K562 (cell line): ENCODE results near the gene GATA5. TPM values are rescaled to one million over a fixed set of nuclear protein-coding genes. Genes with fewer than 3 reads are reported as not detected.

ENCODE experiments used
- ATAC-seq: fragments of 200-7000 bp; cut with Tn5 transposase; 3 replicates; pipeline ENCODE4 v1.9.1; 2020; ENCODE audit warnings: moderate library complexity
- BruUV-seq: library from RNA; stranded (reverse); fragments of 400-500 nt; replicated peaks from 2 replicates; lab custom pipeline; 2021; lab: Mats Ljungman, UMichigan
- CTCF ChIA-PET: fragments of 300-600 bp; formaldehyde crosslinking; extraction: SDS; loops from one replicate; lab custom pipeline; 2021; ENCODE audit warnings: low intra/inter-chr PET ratio; lab: Yijun Ruan, JAX
- POLR2A ChIA-PET: fragments of 300-600, 350-650 bp; sonication (Branson Sonifier 250); formaldehyde crosslinking; extraction: SDS; loops from one replicate; lab custom pipeline; 2021; ENCODE audit warnings: antibody characterized with exemption, inconsistent platforms; lab: Yijun Ruan, JAX
- DNase-seq, 4 experiments: peaks; one replicate each; pipeline versions ENCODE4 v3.0.0 to v3.0.0-alpha.2; 2011 to 2018; ENCODE audit warnings: low spot score in 3 of 4, mixed read lengths in 3 of 4; ENCODE audit errors: extremely low read depth in 1 of 4
- FAIRE-seq: peaks from 2 replicates; lab custom pipeline; 2011; peaks lifted over from hg19 to GRCh38; lab: Jason Lieb, UNC
- H2AFZ ChIP-seq: 2 replicates; pipeline ENCODE4 v1.6.0; 2011; ENCODE audit warnings: low read depth, low read length, control low read depth, inconsistent platforms
- H3K27ac ChIP-seq: fragments of 200-600 bp; 3 replicates; pipeline ENCODE4 v1.8.0; 2011; ENCODE audit warnings: low read depth, mild to moderate bottlenecking, control low read depth, inconsistent platforms, low read length, moderate library complexity, mixed read lengths; ENCODE audit errors: extremely low read depth
- H3K27me3 ChIP-seq, 2 experiments: fragments of 300-600 bp in 1 of 2; 2 replicates in 1 of 2; 3 replicates in 1 of 2; pipeline versions ENCODE4 v1.6.0 to v1.8.0; 2011; ENCODE audit warnings: inconsistent platforms in 2 of 2, low read length in 2 of 2, mild to moderate bottlenecking in 1 of 2, mixed read lengths in 1 of 2, moderate library complexity in 1 of 2; ENCODE audit not compliant: control insufficient read depth in 2 of 2, insufficient read depth in 2 of 2
- H3K36me3 ChIP-seq: fragments of 300-600 bp; 3 replicates; pipeline ENCODE4 v1.8.0; 2011; ENCODE audit warnings: mild to moderate bottlenecking, low read length, inconsistent platforms; ENCODE audit not compliant: control insufficient read depth, insufficient read depth
- H3K4me1 ChIP-seq, 2 experiments: fragments of 200-600 bp in 1 of 2; replicated peaks in 1 of 2; 2 replicates in 1 of 2; 3 replicates in 1 of 2; pipeline versions ENCODE4 v1.5.1 to v1.8.0; 2011; ENCODE audit warnings: inconsistent platforms in 2 of 2, low read length in 2 of 2, mild to moderate bottlenecking in 1 of 2, mixed read lengths in 1 of 2, moderate library complexity in 1 of 2; ENCODE audit not compliant: control insufficient read depth in 2 of 2, insufficient read depth in 2 of 2
- H3K4me2 ChIP-seq: 2 replicates; pipeline ENCODE4 v1.6.1; 2011; ENCODE audit warnings: low read length, control low read depth, inconsistent platforms, mixed read lengths; ENCODE audit not compliant: insufficient read depth
- H3K4me3 ChIP-seq: fragments of 200-600 bp; sonication (generic), shearing (Covaris generic); 2 replicates; pipeline ENCODE4 v1.5.1; 2016; ENCODE audit warnings: control low read depth, inconsistent platforms
- H3K79me2 ChIP-seq: fragments of 200-600 bp; 3 replicates; pipeline ENCODE4 v1.8.0; 2011; ENCODE audit warnings: low read length, inconsistent platforms; ENCODE audit not compliant: control insufficient read depth, insufficient read depth
- H3K9ac ChIP-seq, 2 experiments: 2 replicates each; pipeline versions ENCODE4 v1.6.0 to v1.6.1; 2011; ENCODE audit warnings: low read depth in 2 of 2, low read length in 2 of 2, control low read depth in 1 of 2, inconsistent platforms in 1 of 2, mild to moderate bottlenecking in 1 of 2, mixed read lengths in 1 of 2; ENCODE audit not compliant: insufficient read depth in 1 of 2
- H3K9me1 ChIP-seq: one replicate; pipeline ENCODE4 v1.6.0; 2011; ENCODE audit warnings: inconsistent platforms, mild to moderate bottlenecking, low read length, moderate library complexity; ENCODE audit not compliant: control insufficient read depth, insufficient read depth
- H3K9me3 ChIP-seq: replicated peaks from 2 replicates; pipeline ENCODE4 v1.5.1; 2011; ENCODE audit warnings: low read depth, low read length, inconsistent platforms; ENCODE audit not compliant: control insufficient read depth, insufficient read depth
- H4K20me1 ChIP-seq: replicated peaks from 2 replicates; pipeline ENCODE4 v1.6.1; 2011; ENCODE audit warnings: low read length, inconsistent platforms, mixed read lengths; ENCODE audit not compliant: control insufficient read depth, insufficient read depth
- BRCA1 ChIP-seq, 2 experiments: fragments of 450-650 bp in 1 of 2; sonication (generic) in 1 of 2; formaldehyde crosslinking in 1 of 2; IDR thresholded peaks; 2 replicates each; pipeline versions ENCODE4 v1.5.0 to v1.6.1; 2017 to 2020; ENCODE audit warnings: mild to moderate bottlenecking in 1 of 2, missing genetic modification reagents in 1 of 2
- CBX3 ChIP-seq, 2 experiments: IDR thresholded peaks; 1 replicate in 1 of 2; 2 replicates in 1 of 2; pipeline ENCODE4 v1.6.1; 2012; ENCODE audit warnings: inconsistent platforms in 2 of 2, low read length in 2 of 2, borderline replicate concordance in 1 of 2, control low read depth in 1 of 2
- DPF2 ChIP-seq: fragments of 450-650 bp; IDR thresholded peaks from 2 replicates; pipeline ENCODE4 v1.6.1; 2016
- MAX ChIP-seq: sonication (generic); formaldehyde crosslinking; IDR thresholded peaks from 2 replicates; pipeline ENCODE4 v1.9.0; 2022; ENCODE audit warnings: mild to moderate bottlenecking, missing genetic modification reagents
- MIER1 ChIP-seq: fragments of 450-650 bp; IDR thresholded peaks from 2 replicates; pipeline ENCODE4 v1.6.1; 2016; ENCODE audit warnings: antibody characterized with exemption, mild to moderate bottlenecking, low read depth
- MYC ChIP-seq, 2 experiments: fragments of 250-450 bp in 1 of 2; sonication (Bioruptor Pico) in 1 of 2; IDR thresholded peaks; 2 replicates each; pipeline versions ENCODE4 v1.5.1 to v1.6.1; 2012 to 2021; ENCODE audit warnings: low read depth in 2 of 2, borderline replicate concordance in 1 of 2, improper control_type of control experiment in 1 of 2, low read length in 1 of 2, mild to moderate bottlenecking in 1 of 2, moderate library complexity in 1 of 2
- MYNN ChIP-seq, 2 experiments: sonication (generic); formaldehyde crosslinking in 1 of 2; IDR thresholded peaks; 2 replicates each; pipeline versions ENCODE4 v1.5.0 to v1.6.1; 2016 to 2020; ENCODE audit warnings: antibody characterized with exemption in 1 of 2, missing genetic modification reagents in 1 of 2
- SAFB ChIP-seq: fragments of 200-400 bp; formaldehyde crosslinking; IDR thresholded peaks from 2 replicates; pipeline ENCODE4 v1.6.1; 2017; ENCODE audit warnings: low read depth, low read length, borderline replicate concordance
- SMC3 ChIP-seq: conservative IDR thresholded peaks from 2 replicates; pipeline ENCODE4 v1.6.1; 2011; ENCODE audit warnings: low read depth, low read length, improper control_type of control experiment; ENCODE audit not compliant: insufficient read depth
- SOX6 ChIP-seq: fragments of 450-650 bp; IDR thresholded peaks from 2 replicates; pipeline ENCODE4 v1.6.1; 2014; ENCODE audit warnings: mild to moderate bottlenecking
- TAF7 ChIP-seq: fragments of 450-650 bp; IDR thresholded peaks from 2 replicates; pipeline ENCODE4 v1.6.1; 2016; ENCODE audit warnings: missing genetic modification characterization, missing compliant biosample characterization
- TCFL5 ChIP-seq: fragments of 250-450 bp; sonication (Bioruptor Pico); conservative IDR thresholded peaks from 2 replicates; pipeline ENCODE4 v1.6.1; 2021; ENCODE audit warnings: mild to moderate bottlenecking, moderate library complexity, matching md5 sums
- ZFX ChIP-seq: sonication (generic); formaldehyde crosslinking; IDR thresholded peaks from 2 replicates; pipeline ENCODE4 v1.8.0; 2022; ENCODE audit warnings: mild to moderate bottlenecking, missing genetic modification reagents, moderate library complexity
- ZNF324 ChIP-seq: fragments of 250-450 bp; sonication (Bioruptor Pico); IDR thresholded peaks from 2 replicates; pipeline ENCODE4 v1.4.0; 2020; ENCODE audit warnings: mild to moderate bottlenecking
- WGBS: fragments of 100-300 bp; shearing (Covaris generic); methylation state at CpG from one replicate; pipeline ENCODE4 v1.1.6; 2016; ENCODE audit warnings: low coverage, mixed read lengths; ENCODE audit not compliant: insufficient coverage; ENCODE audit errors: missing lambda C conversion rate; 5-methylcytosine and 5-hydroxymethylcytosine counted together
- in situ Hi-C: fragments of 300-500 bp; cut with MboI; formaldehyde crosslinking; loops from 4 replicates; pipeline ENCODE4 v1.15.0; 2018; ENCODE audit warnings: inconsistent platforms, mixed read lengths
- intact Hi-C: fragments of 100-400 bp; cut with micrococcal nuclease; formaldehyde crosslinking; loops from 2 replicates; pipeline ENCODE4 v1.14.2; 2022
- polyA plus RNA-seq, 8 experiments: library from polyadenylated mRNA; depleted of rRNA in 4 of 8; stranded (reverse) in 5 of 8; unstranded in 3 of 8; fragments of >200 nt; fragmentation: Nextera tagmentation in 2 of 8; fragmentation: Illumina TruSeq in 1 of 8; extraction: Ambion mirVana in 2 of 8; extraction: Trizol in 1 of 8; gene quantifications; 2 replicates each; pipeline versions ENCODE4 v1.2.1 to v1.2.3, GENCODE V29; 2011 to 2014; ENCODE audit warnings: inconsistent platforms in 1 of 8, missing spikeins in 1 of 8
- total RNA-seq, 7 experiments: library from RNA; depleted of rRNA in 6 of 7; stranded (reverse); fragments of >200 nt in 6 of 7; fragmentation: Illumina TruSeq in 2 of 7; extraction: Trizol in 2 of 7; gene quantifications; 2 replicates each; pipeline versions ENCODE4 v1.2.1 to v1.2.3, GENCODE V29; 2011 to 2021; ENCODE audit warnings: low replicate concordance in 1 of 7
- TF ChIP-seq, protein P1 (sequence below): fragments of 450-650 bp; formaldehyde crosslinking; IDR thresholded peaks from 2 replicates; pipeline ENCODE4 v1.4.0; 2020; ENCODE audit warnings: mild to moderate bottlenecking
- TF ChIP-seq, protein P2 (sequence below): sonication (generic); formaldehyde crosslinking; IDR thresholded peaks from 2 replicates; pipeline ENCODE4 v1.8.0; 2022; ENCODE audit warnings: missing genetic modification reagents, mild to moderate bottlenecking, moderate library complexity, borderline replicate concordance

GATA5 gene
- total and polyA plus RNA-seq, 9 of the 15 experiments (the other 6 are each of a cell fraction or from before 2014, with no cell fraction given): 0.09 to 0.57 (median 0.20) TPM; not detected in 3

DNA sequence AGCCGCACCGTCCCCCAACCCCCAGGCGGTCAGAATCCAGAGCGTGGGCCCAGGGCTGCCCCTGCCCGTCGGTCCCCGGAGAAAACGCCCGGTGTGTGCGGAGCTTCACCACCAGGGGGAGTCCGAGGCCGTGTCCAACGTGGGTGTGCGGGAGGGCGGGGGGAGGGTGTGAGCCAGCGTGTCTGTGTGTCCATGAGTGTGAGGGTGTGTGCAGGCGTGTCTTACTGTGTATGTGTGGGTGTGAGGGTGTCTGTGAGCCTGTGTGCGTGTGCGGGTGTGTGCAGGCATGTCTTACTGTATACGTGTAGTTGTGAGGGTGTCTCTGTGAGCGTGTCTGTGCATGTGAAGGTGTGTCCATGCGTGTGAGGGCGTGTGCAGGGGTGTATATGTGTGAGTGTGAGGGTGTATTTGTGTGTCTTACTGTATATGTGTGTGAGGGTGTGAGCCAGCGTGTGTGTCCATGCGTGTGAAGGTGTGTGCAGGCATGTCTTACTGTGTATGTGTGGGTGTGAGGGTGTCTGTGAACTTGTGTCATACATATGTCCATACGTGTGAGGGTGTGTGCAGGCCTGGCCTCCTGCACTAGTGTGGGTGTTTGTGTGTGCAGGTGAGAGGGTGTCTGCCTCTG is 24.6 kb upstream of the GATA5 start:
- in situ Hi-C loops: loop anchor here (5.0 kb wide), 1 partner anchor 112 kb away; no protein-coding TSS in a partner anchor
- FAIRE-seq: peak; percentile 90
- TF ChIP-seq, protein P1, sequence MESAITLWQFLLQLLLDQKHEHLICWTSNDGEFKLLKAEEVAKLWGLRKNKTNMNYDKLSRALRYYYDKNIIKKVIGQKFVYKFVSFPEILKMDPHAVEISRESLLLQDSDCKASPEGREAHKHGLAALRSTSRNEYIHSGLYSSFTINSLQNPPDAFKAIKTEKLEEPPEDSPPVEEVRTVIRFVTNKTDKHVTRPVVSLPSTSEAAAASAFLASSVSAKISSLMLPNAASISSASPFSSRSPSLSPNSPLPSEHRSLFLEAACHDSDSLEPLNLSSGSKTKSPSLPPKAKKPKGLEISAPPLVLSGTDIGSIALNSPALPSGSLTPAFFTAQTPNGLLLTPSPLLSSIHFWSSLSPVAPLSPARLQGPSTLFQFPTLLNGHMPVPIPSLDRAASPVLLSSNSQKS (CRISPR knock-in tag): no peak
- TF ChIP-seq ZFX (CRISPR knock-in tag): no peak
- no peak for TF ChIP-seq ZNF324
- TF ChIP-seq CBX3 (IDR thresholded peaks at IDR 0.05; ENCODE audit: borderline replicate concordance in 1 of 2, low read length in 2 of 2): 0 out of 3 replicates have a peak, but pooled peaks of 1 of the 2 experiments have one; percentile 19
- TF ChIP-seq SOX6: no peak
- TF ChIP-seq MAX (CRISPR knock-in tag): no peak; the same call in 1 of the 2 replicates
- peak; percentile 48; the same call in 1 of the 2 replicates for TF ChIP-seq MIER1
- TF ChIP-seq, protein P2, sequence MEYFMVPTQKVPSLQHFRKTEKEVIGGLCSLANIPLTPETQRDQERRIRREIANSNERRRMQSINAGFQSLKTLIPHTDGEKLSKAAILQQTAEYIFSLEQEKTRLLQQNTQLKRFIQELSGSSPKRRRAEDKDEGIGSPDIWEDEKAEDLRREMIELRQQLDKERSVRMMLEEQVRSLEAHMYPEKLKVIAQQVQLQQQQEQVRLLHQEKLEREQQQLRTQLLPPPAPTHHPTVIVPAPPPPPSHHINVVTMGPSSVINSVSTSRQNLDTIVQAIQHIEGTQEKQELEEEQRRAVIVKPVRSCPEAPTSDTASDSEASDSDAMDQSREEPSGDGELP (CRISPR knock-in tag): peak; percentile 41; the same call in 1 of the 2 replicates
- TF ChIP-seq MYC (IDR thresholded peaks at IDR 0.05; ENCODE audit: low read depth, low read length): peak; percentile 57; the same call in 1 of the 2 replicates
- TF ChIP-seq MYC (CRISPR knock-in tag; IDR thresholded peaks at IDR 0.05; ENCODE audit: borderline replicate concordance, low read depth): no peak
- TF ChIP-seq MYNN (IDR thresholded peaks at IDR 0.05): peak; percentile 73; the same call in 1 of the 2 replicates
- TF ChIP-seq MYNN (CRISPR knock-in tag; IDR thresholded peaks at IDR 0.05): no peak
- peak; percentile 49; the same call in 1 of the 2 replicates for TF ChIP-seq DPF2
- TF ChIP-seq BRCA1 (IDR thresholded peaks at IDR 0.05): no peak
- TF ChIP-seq BRCA1 (CRISPR knock-in tag; IDR thresholded peaks at IDR 0.05): no peak
- peak; percentile 76; the same call in 1 of the 2 replicates for TF ChIP-seq SAFB
- no peak for TF ChIP-seq TAF7 (tag)
- TF ChIP-seq SMC3: peak; percentile 90
- TF ChIP-seq TCFL5 (CRISPR knock-in tag): no peak

More for the DNA sequence above, 24.6 kb upstream of the GATA5 start:
- Histone ChIP-seq H3K36me3 (no peaks in the 10 kb centered on the region), H3K9me3 (no peaks in the 10 kb centered on the region; the same call in 1 of the 2 replicates), H3K27me3 (no peaks in the 10 kb centered on the region; a peak in 1 of 5 replicates), H3K27ac (no peak overlapping the region; the same call in 2 of the 3 replicates), H3K79me2 (no peaks in the 10 kb centered on the region), H3K4me2 (peak overlapping the region; percentile 32; the same call in 1 of the 2 replicates), H3K4me1 (peaks cover 9 to 64% of the 10 kb centered on the region in 2 experiments), H3K9me1 (no peaks in the 10 kb centered on the region), H3K4me3 (no peak overlapping the region), H3K9ac (no peak overlapping the region), H2AFZ (peak overlapping the region; percentile 56), H4K20me1 (peaks cover 5% of the 10 kb centered on the region; the same call in 1 of the 2 replicates)
- POLR2A ChIA-PET: no interaction called here
- intact Hi-C loops: loop anchor here (1.0 kb wide), 1 partner anchor 116 kb away; no protein-coding TSS in a partner anchor
- CTCF ChIA-PET: interaction anchor here (0.6 to 2.3 kb wide), 6 partner anchors 40 to 306 kb away, joined by 3 to 15 read pairs (median 4); no protein-coding TSS in a partner anchor
- DNase-seq (peak; percentile 82 to 89 (median 86)), ATAC-seq (peak; percentile 89)
- BruUV-seq: no TSS peak
- 15% methylated on average over 26 of the region's 26 CpGs for WGBS
